ENCODE measurements around the gene MGMT.

MGMT gene

DNA sequence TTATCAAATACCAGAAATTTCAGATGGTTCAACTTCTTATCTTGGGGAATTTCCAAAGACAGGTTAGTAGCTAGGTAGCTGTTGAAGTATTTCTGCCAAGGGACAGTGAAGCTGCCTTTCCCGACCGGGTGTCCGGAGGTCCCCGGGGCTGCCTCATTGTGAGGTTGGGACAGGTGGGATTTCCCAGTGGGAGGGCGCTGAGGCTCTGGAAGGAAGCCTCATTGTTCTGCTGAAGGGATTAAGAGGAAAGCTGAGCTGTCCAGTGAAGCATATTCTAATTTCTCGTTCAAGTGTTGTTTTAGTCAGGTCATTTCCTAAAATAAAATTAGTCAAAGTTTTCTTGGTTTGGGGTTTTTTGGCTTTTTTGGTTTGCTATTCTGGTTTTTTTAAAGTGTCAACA lies 244.2 kb downstream of the MGMT start:
- no peak for DNase-seq (ENCODE audit: low read depth)
- TF ChIP-seq CTCF (IDR thresholded peaks at IDR 0.05; ENCODE audit: control insufficient read depth, extremely low read depth, insufficient read depth) = no peak
- no peak overlapping the region for H3K4me3 ChIP-seq (ENCODE audit: low read depth, low read length)

GRCh38 chr10:129712000-129712399 lies 245.0 kb downstream of the MGMT start:
- no peak overlapping the region for H3K4me3 ChIP-seq (ENCODE audit: low read depth, low read length)
- TF ChIP-seq CTCF (IDR thresholded peaks at IDR 0.05; ENCODE audit: control insufficient read depth, extremely low read depth, insufficient read depth) = no peak
- no peak for DNase-seq (ENCODE audit: low read depth)

- no peak for TF ChIP-seq CTCF (IDR thresholded peaks at IDR 0.05; ENCODE audit: control insufficient read depth, extremely low read depth, insufficient read depth)
- no peak for DNase-seq (ENCODE audit: low read depth)
- no peak overlapping the region for H3K4me3 ChIP-seq (ENCODE audit: low read depth, low read length)
These were observed 246.7 kb downstream of the MGMT start for GRCh38 chr10:129713659-129714265.

DNA sequence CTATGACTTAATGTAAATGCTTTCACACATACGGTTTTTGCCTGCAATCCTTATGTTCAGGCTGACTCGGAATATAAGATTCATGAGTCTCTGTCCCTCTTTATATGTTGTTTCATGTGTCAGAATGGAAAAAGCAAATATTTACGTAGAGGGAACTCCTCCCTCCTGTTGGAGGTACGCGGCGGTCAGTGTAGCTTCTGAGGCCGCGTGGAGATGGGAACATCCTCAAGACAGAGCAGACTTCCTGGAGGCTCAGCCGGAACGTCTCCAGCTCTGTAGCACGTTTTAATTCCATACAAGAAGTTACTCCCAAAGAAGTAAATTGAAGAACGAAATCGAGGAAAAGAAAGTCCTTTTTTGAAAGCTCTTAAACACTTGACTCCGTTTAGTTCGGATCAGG lies 248.8 kb downstream of the MGMT start:
- DNase-seq (ENCODE audit: low read depth) = peak; percentile 82
- H3K4me3 ChIP-seq (ENCODE audit: low read depth, low read length) = peak overlapping the region; percentile 20; the same call in 1 of the 2 replicates
- TF ChIP-seq CTCF (IDR thresholded peaks at IDR 0.05; ENCODE audit: control insufficient read depth, extremely low read depth, insufficient read depth) = no peak

GRCh38 chr10:129716211-129716681 lies 249.2 kb downstream of the MGMT start:
- no peak for TF ChIP-seq CTCF (IDR thresholded peaks at IDR 0.05; ENCODE audit: control insufficient read depth, extremely low read depth, insufficient read depth)
- H3K4me3 ChIP-seq (ENCODE audit: low read depth, low read length) = no peak overlapping the region
- no peak for DNase-seq (ENCODE audit: low read depth)

DNA sequence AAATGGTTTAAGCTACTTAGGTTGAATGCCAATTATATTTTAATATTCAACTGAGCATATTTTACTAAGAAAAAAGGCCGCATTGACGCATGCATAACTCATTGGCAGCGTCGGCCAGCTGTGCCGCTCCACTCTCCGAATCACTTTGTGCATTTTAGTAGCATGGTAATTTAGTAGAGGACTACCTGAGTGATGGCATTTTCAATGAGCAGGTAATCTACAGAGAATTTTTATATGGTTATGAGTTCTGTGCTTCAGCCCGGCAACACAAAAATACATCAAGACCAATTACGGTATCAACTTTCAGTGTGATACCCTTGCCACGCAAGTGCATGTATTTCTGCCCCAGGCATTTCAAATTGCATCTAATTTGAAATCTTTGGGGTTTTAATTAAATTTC lies 249.8 kb downstream of the MGMT start:
- DNase-seq (ENCODE audit: low read depth) = no peak
- H3K4me3 ChIP-seq (ENCODE audit: low read depth, low read length) = no peak overlapping the region
- TF ChIP-seq CTCF (IDR thresholded peaks at IDR 0.05; ENCODE audit: control insufficient read depth, extremely low read depth, insufficient read depth) = no peak
